Measurements from ENCODE around the gene DDX53.

Gene DDX53

GRCh38 chrX:23003116-23003515, 3.4 kb downstream of the DDX53 start:
- Mint-ChIP-seq H3K27me3 (no peaks in the 10 kb centered on the region), H3K9me3 (peaks cover 0 to 6% of the 10 kb centered on the region in 2 donors), H3K36me3 (ENCODE audit: insufficient read depth) (no peaks in the 10 kb centered on the region), H3K4me3 (no peak overlapping the region), H3K4me1 (ENCODE audit: low read depth in 2 of 2) (no peaks in the 10 kb centered on the region), H3K27ac (no peak overlapping the region)
- no peak for DNase-seq
- no peak for ATAC-seq (replicated peaks)

GRCh38 chrX:23008431-23009099, 8.8 kb downstream of the DDX53 start:
- Mint-ChIP-seq H3K9me3 (peaks cover 0 to 6% of the 10 kb centered on the region in 2 donors), H3K27me3 (no peaks in the 10 kb centered on the region), H3K4me3 (no peak overlapping the region), H3K27ac (no peak overlapping the region), H3K4me1 (ENCODE audit: low read depth in 2 of 2) (no peaks in the 10 kb centered on the region), H3K36me3 (ENCODE audit: insufficient read depth) (no peaks in the 10 kb centered on the region)
- ATAC-seq (replicated peaks) (no peak), DNase-seq (no peak)

- DNase-seq (no peak), ATAC-seq (replicated peaks) (no peak)
- no peaks in the 10 kb centered on the region for H3K27me3 Mint-ChIP-seq
Observed at GRCh38 chrX:23012162-23012561, 12.4 kb downstream of the DDX53 start.

GRCh38 chrX:23012636-23013035, 12.9 kb downstream of the DDX53 start:
- ATAC-seq (replicated peaks) (no peak), DNase-seq (no peak)
- Mint-ChIP-seq H3K27me3 (no peaks in the 10 kb centered on the region), H3K4me3 (no peak overlapping the region), H3K27ac (no peak overlapping the region), H3K36me3 (ENCODE audit: insufficient read depth) (no peaks in the 10 kb centered on the region), H3K9me3 (no peaks in the 10 kb centered on the region), H3K4me1 (ENCODE audit: low read depth in 2 of 2) (no peaks in the 10 kb centered on the region)

More at GRCh38 chrX:23012162-23012561, 12.4 kb downstream of the DDX53 start:
- no peak overlapping the region for H3K27ac Mint-ChIP-seq
- H3K4me3 Mint-ChIP-seq = no peak overlapping the region
- no peaks in the 10 kb centered on the region for H3K36me3 Mint-ChIP-seq (ENCODE audit: insufficient read depth)
- no peaks in the 10 kb centered on the region for H3K4me1 Mint-ChIP-seq (ENCODE audit: low read depth in 2 of 2)
- H3K9me3 Mint-ChIP-seq = peaks cover 0 to 1% of the 10 kb centered on the region in 2 donors

- H3K27ac Mint-ChIP-seq = no peak overlapping the region
Observed at GRCh38 chrX:23013366-23013765, 13.6 kb downstream of the DDX53 start.

GRCh38 chrX:23031600-23031999, 31.8 kb downstream of the DDX53 start:
- Mint-ChIP-seq H3K27me3 (no peaks in the 10 kb centered on the region), H3K4me3 (no peak overlapping the region), H3K4me1 (ENCODE audit: low read depth in 2 of 2) (no peaks in the 10 kb centered on the region), H3K36me3 (ENCODE audit: insufficient read depth) (no peaks in the 10 kb centered on the region), H3K9me3 (no peaks in the 10 kb centered on the region), H3K27ac (no peak overlapping the region)
- DNase-seq = no peak
- ATAC-seq (replicated peaks) = no peak

More at GRCh38 chrX:23013366-23013765, 13.6 kb downstream of the DDX53 start:
- DNase-seq (no peak), ATAC-seq (replicated peaks) (no peak)
- Mint-ChIP-seq H3K4me1 (ENCODE audit: low read depth in 2 of 2) (no peaks in the 10 kb centered on the region), H3K36me3 (ENCODE audit: insufficient read depth) (no peaks in the 10 kb centered on the region), H3K4me3 (no peak overlapping the region), H3K27me3 (no peaks in the 10 kb centered on the region), H3K9me3 (no peaks in the 10 kb centered on the region)

GRCh38 chrX:23035493-23035892, 35.7 kb downstream of the DDX53 start:
- Mint-ChIP-seq H3K27ac (no peak overlapping the region), H3K4me1 (ENCODE audit: low read depth in 2 of 2) (no peaks in the 10 kb centered on the region), H3K9me3 (no peaks in the 10 kb centered on the region), H3K4me3 (no peak overlapping the region), H3K36me3 (ENCODE audit: insufficient read depth) (no peaks in the 10 kb centered on the region), H3K27me3 (no peaks in the 10 kb centered on the region)
- DNase-seq (no peak), ATAC-seq (replicated peaks) (no peak)

GRCh38 chrX:23046443-23046842, 46.7 kb downstream of the DDX53 start:
- no peaks in the 10 kb centered on the region for H3K4me1 Mint-ChIP-seq (ENCODE audit: low read depth in 2 of 2)
- peaks cover 0 to 5% of the 10 kb centered on the region in 2 donors for H3K9me3 Mint-ChIP-seq
- no peak for ATAC-seq (replicated peaks)
- no peak overlapping the region for H3K4me3 Mint-ChIP-seq
- no peak overlapping the region for H3K27ac Mint-ChIP-seq
- no peak for DNase-seq
- H3K27me3 Mint-ChIP-seq = no peaks in the 10 kb centered on the region
- no peaks in the 10 kb centered on the region for H3K36me3 Mint-ChIP-seq (ENCODE audit: insufficient read depth)

GRCh38 chrX:23048806-23049573, 49.2 kb downstream of the DDX53 start:
- DNase-seq = no peak
- Mint-ChIP-seq H3K4me3 (no peak overlapping the region), H3K27me3 (no peaks in the 10 kb centered on the region), H3K4me1 (ENCODE audit: low read depth in 2 of 2) (no peaks in the 10 kb centered on the region), H3K36me3 (ENCODE audit: insufficient read depth) (no peaks in the 10 kb centered on the region), H3K27ac (no peak overlapping the region), H3K9me3 (peaks cover 0 to 5% of the 10 kb centered on the region in 2 donors)
- ATAC-seq (replicated peaks) = no peak

GRCh38 chrX:23052324-23052723, 52.6 kb downstream of the DDX53 start:
- no peak for ATAC-seq (replicated peaks)
- Mint-ChIP-seq H3K9me3 (no peaks in the 10 kb centered on the region), H3K27ac (no peak overlapping the region), H3K4me3 (no peak overlapping the region), H3K27me3 (no peaks in the 10 kb centered on the region), H3K4me1 (ENCODE audit: low read depth in 2 of 2) (no peaks in the 10 kb centered on the region), H3K36me3 (ENCODE audit: insufficient read depth) (no peaks in the 10 kb centered on the region)
- DNase-seq = no peak
